Heart left ventricle (tissue), 13 donors: ENCODE results near the gene MAST3.

Experiments used
- CTCF ChIP-seq, 12 donors: fragments of 200-600 bp; sonication (generic) in 4 of 12; IDR thresholded peaks; one replicate each; pipeline versions ENCODE4 v1.5.0 to v1.8.0; 2018 to 2022; ENCODE audit warnings: antibody characterized with exemption in 12 of 12, mild to moderate bottlenecking in 5 of 12
- POLR2A ChIP-seq, 2 donors: fragments of 450-650 bp; IDR thresholded peaks; one replicate each; pipeline ENCODE4 v1.6.1; 2017; ENCODE audit warnings: antibody characterized with exemption in 2 of 2, mild to moderate bottlenecking in 2 of 2, moderate library complexity in 2 of 2
- donor health status: ischemic (EF 13 %, LVEDD 7.1; RV severe dilation, severe dysfunction).
- donor health status: DM: no; HTN: yes; CAD: no.
- donor health status: DM: no; HTN: no; CAD: no.
- donor health status: ischemic (EF 25% LVEDD 6.9; RV normal size, moderate dysfunction).
- donor health status: ischemic (EF 25% LVEDD 5.7; RV mildly dilated, moderate dysfunction).
- donor health status: ischemic (EF 35%, LVEDD 5.7; RV mildly dilated, moderate dysfunction).
- donor health status: nonischemic (EF 11% LVEDD 7.7; RV severe dilation, severe dysfunction).
- donor health status: DM: yes; HTN: yes; CAD: no.
- donor health status: PGD.
- donor health status: ischemic (EF 29% LVEDD 5.4; RV normal size, mild dysfunction).
- donor health status: nonischemic (EF 23%, LVEDD 6.1; RV moderate dilation, normal function).

DNA sequence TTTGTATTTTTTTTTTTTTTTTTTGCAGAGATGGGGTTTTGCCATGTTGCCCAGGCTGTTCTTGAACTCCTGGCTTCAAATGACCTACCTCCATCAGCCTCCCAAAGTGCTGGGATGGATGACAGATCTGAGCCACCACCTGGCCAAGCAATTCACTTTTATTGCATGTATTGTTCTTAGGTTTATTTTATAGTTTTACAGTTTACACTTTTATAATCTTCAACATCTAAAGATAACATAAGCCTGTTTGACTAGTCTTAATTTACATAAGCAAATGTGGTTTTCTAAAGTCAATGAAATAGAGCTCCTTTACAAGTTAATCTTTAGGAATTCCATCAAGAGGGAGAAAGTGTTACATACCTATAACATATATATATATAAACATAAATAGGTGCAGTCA, 86.0 kb downstream of the MAST3 start:
- TF ChIP-seq CTCF (IDR thresholded peaks at IDR 0.05) (no peak), POLR2A (IDR thresholded peaks at IDR 0.05) (no peak)
